ENCODE results near the gene OPRM1.
"Not testable (repeated sequence)": the region's sequence is repeated elsewhere in the genome, so short reads cannot be mapped to it uniquely, and the experiment has no call there.

The OPRM1 gene

DNA sequence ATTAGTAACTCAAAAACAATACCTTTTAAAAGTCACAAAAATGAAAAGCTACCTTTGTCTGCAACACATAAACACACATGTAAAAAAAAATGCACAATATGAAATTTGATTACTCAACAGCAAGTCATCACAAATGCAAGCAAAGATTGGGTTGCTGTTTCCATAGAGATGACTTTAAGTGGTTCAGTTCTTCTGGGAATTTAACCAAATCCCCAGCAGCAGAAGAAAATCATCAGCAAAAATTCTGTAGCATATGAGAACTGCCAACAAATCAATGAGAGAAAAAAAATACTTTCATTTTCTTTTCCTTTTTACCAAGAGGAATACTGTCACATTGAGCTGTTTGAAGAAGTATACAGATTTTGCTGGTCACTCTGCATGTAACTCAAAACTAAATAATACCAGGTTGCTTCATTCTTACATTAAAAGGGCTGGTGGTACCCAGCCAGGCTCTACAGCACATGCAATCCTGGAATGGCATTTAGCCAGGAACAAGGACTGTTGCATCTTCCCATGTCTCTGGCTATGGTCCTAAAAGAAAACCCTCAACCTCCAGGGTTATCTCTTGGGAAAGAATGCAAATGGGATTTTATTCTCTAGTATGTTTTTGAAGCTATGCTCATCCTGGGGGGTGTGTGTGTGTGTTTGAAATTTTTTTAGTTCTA is 158.3 kb downstream of the OPRM1 start:
- DNase-seq: no peak
- peaks cover 19% of the 10 kb centered on the region for H3K36me3 ChIP-seq (ENCODE audit: insufficient read depth, low read length)
- no peaks in the 10 kb centered on the region for H3K27me3 ChIP-seq (ENCODE audit: insufficient read depth, low read length, poor library complexity)
- no peak overlapping the region for H2AFZ ChIP-seq (ENCODE audit: low read depth, low read length)
- H3K9me3 ChIP-seq (ENCODE audit: insufficient read depth, low read length, severe bottlenecking): no peaks in the 10 kb centered on the region
- ATAC-seq (ENCODE audit: insufficient read depth, low read depth): no peak
- H3K4me2 ChIP-seq (ENCODE audit: insufficient read depth, low read length): no peak overlapping the region
- H3K27ac ChIP-seq (ENCODE audit: low read length): no peak overlapping the region
- no peaks in the 10 kb centered on the region for H3K79me2 ChIP-seq (ENCODE audit: insufficient read depth, low read length)
- H3K4me3 ChIP-seq (ENCODE audit: low read depth in 1 of 2, low read length in 2 of 2): no peak overlapping the region
- H4K20me1 ChIP-seq (ENCODE audit: insufficient read depth, low read length): no peaks in the 10 kb centered on the region
- H3K4me1 ChIP-seq (ENCODE audit: insufficient read depth, low read length): no peaks in the 10 kb centered on the region
- TF ChIP-seq CTCF (IDR thresholded peaks at IDR 0.05; ENCODE audit: borderline replicate concordance, extremely low read depth, low read length, poor library complexity, severe bottlenecking) (no peak), EZH2 (IDR thresholded peaks at IDR 0.05; ENCODE audit: borderline replicate concordance, low read depth, low read length, severe bottlenecking) (no peak)
- no peak overlapping the region for H3K9ac ChIP-seq (ENCODE audit: low read depth, low read length)

DNA sequence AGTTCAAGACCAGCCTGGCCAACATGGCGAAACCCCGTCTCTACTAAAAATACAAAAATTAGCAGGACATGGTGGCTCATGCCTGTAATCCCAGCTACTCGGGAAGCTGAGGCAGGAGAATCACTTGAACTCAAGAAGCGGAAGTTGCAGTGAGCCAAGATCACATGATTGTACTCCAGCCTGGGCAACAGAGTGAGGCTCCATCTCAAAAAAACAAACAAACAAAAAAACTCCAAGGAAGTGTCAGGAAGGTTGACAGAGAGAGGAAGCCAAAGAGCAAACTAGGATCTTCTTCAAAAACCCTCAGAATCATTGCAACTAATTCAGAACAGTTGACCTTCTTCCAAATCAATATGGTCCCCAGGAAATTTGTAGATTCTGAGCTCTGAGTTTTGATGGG is 162.6 kb downstream of the OPRM1 start:
- not testable (repeated sequence) for H3K27ac ChIP-seq (ENCODE audit: low read length); H3K27me3 ChIP-seq (ENCODE audit: insufficient read depth, low read length, poor library complexity); H3K4me3 ChIP-seq (ENCODE audit: low read depth in 1 of 2, low read length in 2 of 2); H3K9me3 ChIP-seq (ENCODE audit: insufficient read depth, low read length, severe bottlenecking); H3K9ac ChIP-seq (ENCODE audit: low read depth, low read length); H4K20me1 ChIP-seq (ENCODE audit: insufficient read depth, low read length); H2AFZ ChIP-seq (ENCODE audit: low read depth, low read length); H3K4me2 ChIP-seq (ENCODE audit: insufficient read depth, low read length); ATAC-seq (ENCODE audit: insufficient read depth, low read depth); H3K4me1 ChIP-seq (ENCODE audit: insufficient read depth, low read length); H3K79me2 ChIP-seq (ENCODE audit: insufficient read depth, low read length); DNase-seq
- H3K36me3 ChIP-seq (ENCODE audit: insufficient read depth, low read length): peaks cover 42% of the 10 kb centered on the region

GRCh38 chr6:154202339-154202738 is 163.3 kb downstream of the OPRM1 start:
- H3K4me2 ChIP-seq (ENCODE audit: insufficient read depth, low read length): no peak overlapping the region
- H4K20me1 ChIP-seq (ENCODE audit: insufficient read depth, low read length): no peaks in the 10 kb centered on the region
- H3K79me2 ChIP-seq (ENCODE audit: insufficient read depth, low read length): no peaks in the 10 kb centered on the region
- H2AFZ ChIP-seq (ENCODE audit: low read depth, low read length): no peak overlapping the region
- H3K4me3 ChIP-seq (ENCODE audit: low read depth in 1 of 2, low read length in 2 of 2): no peak overlapping the region
- DNase-seq: no peak
- no peak for TF ChIP-seq EZH2 (IDR thresholded peaks at IDR 0.05; ENCODE audit: borderline replicate concordance, low read depth, low read length, severe bottlenecking)
- no peak for TF ChIP-seq CTCF (IDR thresholded peaks at IDR 0.05; ENCODE audit: borderline replicate concordance, extremely low read depth, low read length, poor library complexity, severe bottlenecking)
- H3K4me1 ChIP-seq (ENCODE audit: insufficient read depth, low read length): no peaks in the 10 kb centered on the region
- H3K36me3 ChIP-seq (ENCODE audit: insufficient read depth, low read length): peaks cover 45% of the 10 kb centered on the region
- H3K27me3 ChIP-seq (ENCODE audit: insufficient read depth, low read length, poor library complexity): no peaks in the 10 kb centered on the region
- H3K9me3 ChIP-seq (ENCODE audit: insufficient read depth, low read length, severe bottlenecking): no peaks in the 10 kb centered on the region
- no peak for ATAC-seq (ENCODE audit: insufficient read depth, low read depth)
- H3K27ac ChIP-seq (ENCODE audit: low read length): no peak overlapping the region
- no peak overlapping the region for H3K9ac ChIP-seq (ENCODE audit: low read depth, low read length)

DNA sequence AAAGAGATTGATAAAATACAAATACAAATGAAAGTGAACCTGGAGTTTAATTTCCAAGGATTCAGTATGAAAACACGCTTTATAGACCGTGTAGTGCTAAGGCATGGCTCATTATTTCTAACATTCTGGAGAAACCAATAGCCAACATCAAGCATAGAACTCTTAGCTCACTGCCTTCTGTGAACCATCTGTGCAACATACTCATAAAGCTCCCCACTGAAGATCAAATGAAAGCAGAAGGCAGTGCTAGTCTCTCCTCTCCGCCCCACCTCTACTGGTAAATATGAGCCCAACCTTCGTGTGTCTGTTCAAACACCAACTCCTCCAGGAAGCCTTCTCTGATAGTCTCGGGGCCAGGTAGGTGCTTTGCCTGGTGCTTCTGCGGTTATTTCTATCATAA is 163.9 kb downstream of the OPRM1 start:
- Histone ChIP-seq H4K20me1 (ENCODE audit: insufficient read depth, low read length) (no peaks in the 10 kb centered on the region), H2AFZ (ENCODE audit: low read depth, low read length) (no peak overlapping the region), H3K79me2 (ENCODE audit: insufficient read depth, low read length) (no peaks in the 10 kb centered on the region), H3K27me3 (ENCODE audit: insufficient read depth, low read length, poor library complexity) (no peaks in the 10 kb centered on the region), H3K4me3 (ENCODE audit: low read depth in 1 of 2, low read length in 2 of 2) (no peak overlapping the region), H3K27ac (ENCODE audit: low read length) (no peak overlapping the region), H3K9ac (ENCODE audit: low read depth, low read length) (no peak overlapping the region), H3K9me3 (ENCODE audit: insufficient read depth, low read length, severe bottlenecking) (no peaks in the 10 kb centered on the region), H3K4me1 (ENCODE audit: insufficient read depth, low read length) (no peaks in the 10 kb centered on the region), H3K36me3 (ENCODE audit: insufficient read depth, low read length) (peaks cover 45% of the 10 kb centered on the region; the same call in 1 of the 2 replicates), H3K4me2 (ENCODE audit: insufficient read depth, low read length) (no peak overlapping the region)
- DNase-seq: no peak
- TF ChIP-seq EZH2 (IDR thresholded peaks at IDR 0.05; ENCODE audit: borderline replicate concordance, low read depth, low read length, severe bottlenecking) (no peak), CTCF (IDR thresholded peaks at IDR 0.05; ENCODE audit: borderline replicate concordance, extremely low read depth, low read length, poor library complexity, severe bottlenecking) (no peak)
- ATAC-seq (ENCODE audit: insufficient read depth, low read depth): no peak
